GM12872 (cell line): ENCODE data around the gene KRTAP5-5.

Source experiments
- TF ChIP-seq, protein P1 (sequence below): IDR thresholded peaks from 3 replicates; pipeline ENCODE4 v1.5.1; 2011; ENCODE audit warnings: low read depth, mild to moderate bottlenecking, low read length, moderate library complexity; ENCODE audit not compliant: insufficient read depth

The KRTAP5-5 gene

DNA sequence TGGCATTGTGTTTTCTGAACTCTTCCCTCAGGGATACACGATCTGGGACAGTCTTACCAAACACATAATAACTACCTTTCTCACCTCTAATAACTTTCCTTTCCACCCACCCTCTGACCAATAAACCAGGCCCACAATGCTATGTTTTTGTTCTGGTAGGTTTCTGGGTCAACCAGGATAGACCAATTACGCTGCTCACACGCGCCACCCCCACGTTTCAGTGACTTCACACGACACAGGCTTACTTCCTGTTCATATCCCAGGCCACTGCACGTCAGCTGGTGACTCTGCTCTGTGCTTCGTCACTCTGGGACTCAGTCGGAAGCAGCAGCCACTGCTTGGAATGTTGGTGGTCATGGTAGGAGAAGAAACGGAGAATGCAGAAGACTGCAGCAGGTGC lies 10.1 kb upstream of the KRTAP5-5 start:
- TF ChIP-seq, protein P1, sequence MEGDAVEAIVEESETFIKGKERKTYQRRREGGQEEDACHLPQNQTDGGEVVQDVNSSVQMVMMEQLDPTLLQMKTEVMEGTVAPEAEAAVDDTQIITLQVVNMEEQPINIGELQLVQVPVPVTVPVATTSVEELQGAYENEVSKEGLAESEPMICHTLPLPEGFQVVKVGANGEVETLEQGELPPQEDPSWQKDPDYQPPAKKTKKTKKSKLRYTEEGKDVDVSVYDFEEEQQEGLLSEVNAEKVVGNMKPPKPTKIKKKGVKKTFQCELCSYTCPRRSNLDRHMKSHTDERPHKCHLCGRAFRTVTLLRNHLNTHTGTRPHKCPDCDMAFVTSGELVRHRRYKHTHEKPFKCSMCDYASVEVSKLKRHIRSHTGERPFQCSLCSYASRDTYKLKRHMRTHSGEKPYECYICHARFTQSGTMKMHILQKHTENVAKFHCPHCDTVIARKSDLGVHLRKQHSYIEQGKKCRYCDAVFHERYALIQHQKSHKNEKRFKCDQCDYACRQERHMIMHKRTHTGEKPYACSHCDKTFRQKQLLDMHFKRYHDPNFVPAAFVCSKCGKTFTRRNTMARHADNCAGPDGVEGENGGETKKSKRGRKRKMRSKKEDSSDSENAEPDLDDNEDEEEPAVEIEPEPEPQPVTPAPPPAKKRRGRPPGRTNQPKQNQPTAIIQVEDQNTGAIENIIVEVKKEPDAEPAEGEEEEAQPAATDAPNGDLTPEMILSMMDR, result no peak

DNA sequence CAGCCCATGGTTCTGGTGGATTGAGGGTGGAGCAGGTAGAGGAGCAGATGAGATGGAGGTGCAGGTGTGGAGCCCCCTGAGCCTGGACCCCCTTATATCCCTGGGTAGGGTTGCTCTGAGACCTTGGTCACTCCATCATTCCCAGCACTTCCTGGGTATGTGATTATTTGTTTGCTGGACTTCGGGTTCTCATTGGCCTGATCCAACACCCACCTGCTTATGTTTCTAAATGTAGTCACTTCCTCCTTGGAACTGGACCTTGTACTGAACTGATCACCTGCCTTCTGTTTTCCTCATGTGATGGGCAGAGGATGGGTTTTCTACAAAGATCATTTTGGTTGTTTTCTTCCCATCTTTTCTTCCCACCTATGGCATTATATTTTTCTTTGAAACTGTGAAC lies 7.5 kb upstream of the KRTAP5-5 start, which contains the start of gene KRTAP5-4:
Gene KRTAP5-4, minus strand, starts transcription at position 53 of the 400 bp plus-strand sequence. Its CDS starts 45 bp downstream, at position 8.
- TF ChIP-seq, protein P1, result no peak

DNA sequence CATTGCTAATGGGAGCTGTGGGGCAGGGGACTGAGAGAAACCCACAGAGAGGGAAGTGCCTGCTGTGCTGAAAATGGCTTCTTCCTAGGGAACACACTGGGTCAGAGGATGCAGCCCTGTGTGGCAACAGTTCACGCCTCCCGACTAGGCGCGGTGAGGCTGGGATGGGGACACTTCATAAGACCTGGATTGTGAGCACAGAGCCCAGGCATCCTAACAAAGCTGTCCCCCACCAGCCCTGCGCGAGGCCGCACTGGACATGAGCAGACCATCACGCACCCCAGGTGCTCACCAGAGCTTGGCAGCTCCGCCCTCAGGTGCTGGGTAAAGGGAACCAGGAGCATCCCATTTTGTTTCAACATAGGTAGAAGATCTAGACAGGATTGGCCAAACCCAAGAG lies 5.9 kb upstream of the KRTAP5-5 start:
- TF ChIP-seq, protein P1, result no peak

DNA sequence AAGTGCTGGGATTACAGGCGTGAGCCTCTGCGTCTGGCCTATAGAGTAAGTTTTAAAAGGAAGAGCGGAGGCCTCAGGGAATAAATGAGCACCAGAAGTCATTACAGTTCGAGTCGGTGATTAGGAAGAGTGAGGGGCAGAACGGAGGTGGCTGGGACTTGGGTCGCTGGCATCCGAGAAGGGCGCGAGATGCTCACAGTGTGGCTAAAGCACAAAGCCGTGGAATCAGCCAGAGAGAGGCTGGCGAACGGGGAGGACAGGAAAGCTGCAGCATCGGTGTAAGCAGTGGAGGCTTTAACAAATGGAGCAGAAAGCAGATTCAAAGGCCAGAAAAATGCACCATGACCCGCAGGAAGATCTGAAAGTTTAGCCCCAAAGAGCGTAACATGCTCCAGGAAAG lies 5.0 kb upstream of the KRTAP5-5 start:
- TF ChIP-seq, protein P1, result no peak

DNA sequence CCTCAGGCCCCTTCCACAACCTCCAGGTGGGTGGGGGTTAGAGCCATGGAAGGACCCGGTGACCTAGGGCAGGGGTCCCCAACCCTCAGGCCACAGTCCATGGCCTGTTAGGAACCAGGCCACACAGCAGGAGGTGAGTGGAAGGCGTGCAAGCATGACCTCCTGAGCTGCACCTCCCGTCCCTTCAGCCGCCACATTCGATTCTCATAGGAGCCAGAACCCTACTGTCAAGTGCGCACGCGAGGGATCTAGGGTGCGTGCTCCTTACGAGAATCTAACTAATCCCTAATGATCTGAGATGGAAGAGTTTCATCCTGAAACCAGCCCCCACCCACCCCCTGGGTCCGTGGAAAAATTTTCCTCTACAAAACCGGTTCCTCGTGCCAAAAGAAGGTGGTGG lies 4.0 kb upstream of the KRTAP5-5 start:
- TF ChIP-seq, protein P1, result no peak

DNA sequence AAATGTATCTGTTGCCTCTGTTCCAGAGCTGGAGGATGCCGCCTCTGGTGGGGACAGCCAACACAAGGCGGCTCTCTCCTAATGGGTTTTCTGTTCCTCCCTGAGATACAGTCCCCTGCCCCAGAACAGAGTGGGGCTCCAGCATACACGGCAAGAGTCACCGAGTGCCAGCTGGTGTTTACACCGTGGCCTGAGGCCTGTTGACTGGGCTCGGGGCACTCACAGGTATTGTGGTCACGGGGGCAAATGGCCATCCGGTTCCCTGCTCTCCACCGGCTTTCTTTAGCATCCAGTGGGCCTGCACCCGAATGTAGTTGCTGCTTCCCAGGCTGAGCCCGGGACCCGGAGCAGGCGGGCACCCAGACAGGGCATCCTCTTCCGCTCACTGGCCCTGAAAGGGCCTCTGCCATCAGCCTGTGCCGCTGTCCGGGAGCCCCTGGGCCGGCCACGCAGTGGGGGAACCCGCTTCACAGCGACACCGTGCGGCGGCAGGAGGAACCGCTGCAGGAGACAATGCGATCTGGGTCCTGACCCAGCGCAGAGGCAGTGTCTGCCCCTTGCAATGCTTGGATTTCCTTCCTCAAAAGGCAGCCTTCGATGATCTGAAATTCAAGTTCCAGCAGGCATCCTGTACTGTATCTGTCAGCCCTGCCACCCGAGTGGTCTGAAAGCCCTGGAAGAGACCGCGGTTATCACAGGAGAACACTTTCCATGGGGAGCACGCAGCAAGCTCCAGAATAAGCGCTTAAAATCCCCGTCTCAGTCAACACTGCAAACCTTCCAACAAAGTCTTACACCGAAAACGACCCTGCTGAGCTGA lies 859 bp upstream of the KRTAP5-5 start:
- TF ChIP-seq, protein P1, result peak; percentile 94

DNA sequence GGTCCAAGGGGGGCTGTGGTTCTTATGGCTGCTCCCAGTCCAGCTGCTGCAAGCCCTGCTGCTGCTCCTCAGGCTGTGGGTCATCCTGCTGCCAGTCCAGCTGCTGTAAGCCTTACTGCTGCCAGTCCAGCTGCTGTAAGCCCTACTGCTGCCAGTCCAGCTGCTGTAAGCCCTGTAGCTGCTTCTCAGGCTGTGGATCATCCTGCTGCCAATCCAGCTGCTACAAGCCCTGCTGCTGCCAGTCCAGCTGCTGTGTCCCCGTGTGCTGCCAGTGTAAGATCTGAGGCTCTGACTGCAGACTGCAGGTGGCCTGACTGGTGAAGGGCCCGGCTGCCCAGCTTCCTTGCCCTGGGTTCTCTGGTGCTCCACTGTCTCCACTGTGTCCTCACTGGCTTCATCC lies 696 bp downstream of the KRTAP5-5 start:
- TF ChIP-seq, protein P1, result no peak
